GM23338 (cell line): ENCODE data around the gene SERAC1. TPM values are rescaled to one million over a fixed set of nuclear protein-coding genes. Genes with fewer than 3 reads are reported as not detected.

Source experiments
- polyA plus RNA-seq: library from polyadenylated mRNA; unstranded; fragments of >200 nt; fragmentation: Nextera tagmentation; extraction: Ambion mirVana; gene quantifications from 2 replicates; pipeline ENCODE4 v1.2.1, GENCODE V29; 2016
- total RNA-seq: library from RNA; depleted of rRNA; stranded (reverse); fragments of >200 nt; shearing (Covaris generic); gene quantifications from 2 replicates; pipeline ENCODE4 v1.2.3, GENCODE V29; 2014; rRNA removed

The SERAC1 gene
- total and polyA plus RNA-seq, 2 experiments from 2014 or later, result 5.1 to 8.4 TPM

Other genes starting within 250 kb of the SERAC1 start
- gene SYNJ2, start 186.4 kb downstream of the SERAC1 start, total RNA-seq, result 5.6 and 8.4 TPM in 2 replicates
- gene SYNJ2, start 186.4 kb downstream of the SERAC1 start, polyA plus RNA-seq, result 2.5 and 2.8 TPM in 2 replicates
- 0.73 and 2.5 TPM in 2 replicates for gene GTF2H5, start 88 bp upstream of the SERAC1 start, total RNA-seq
- 38.6 and 41.6 TPM in 2 replicates for gene GTF2H5, start 88 bp upstream of the SERAC1 start, polyA plus RNA-seq
- gene TULP4, start 144.2 kb upstream of the SERAC1 start, total RNA-seq, result 46.6 and 50.2 TPM in 2 replicates
- 29.6 and 31.2 TPM in 2 replicates for gene TULP4, start 144.2 kb upstream of the SERAC1 start, polyA plus RNA-seq